NCI-H1694 treated with DMSO at 0.1 percent for 48 hours (cell line): Measurements from ENCODE around the gene TMX3.

Experiments used
- DNase-seq: peaks from one replicate; lab custom pipeline; 2025; lab: John Stamatoyannopoulos, UW

Gene TMX3

GRCh38 chr18:68713131-68713530 lies 1.8 kb downstream of the TMX3 start:
- DNase-seq: no peak

- no peak for DNase-seq
Measured at GRCh38 chr18:68707646-68708045, 7.3 kb downstream of the TMX3 start.

DNA sequence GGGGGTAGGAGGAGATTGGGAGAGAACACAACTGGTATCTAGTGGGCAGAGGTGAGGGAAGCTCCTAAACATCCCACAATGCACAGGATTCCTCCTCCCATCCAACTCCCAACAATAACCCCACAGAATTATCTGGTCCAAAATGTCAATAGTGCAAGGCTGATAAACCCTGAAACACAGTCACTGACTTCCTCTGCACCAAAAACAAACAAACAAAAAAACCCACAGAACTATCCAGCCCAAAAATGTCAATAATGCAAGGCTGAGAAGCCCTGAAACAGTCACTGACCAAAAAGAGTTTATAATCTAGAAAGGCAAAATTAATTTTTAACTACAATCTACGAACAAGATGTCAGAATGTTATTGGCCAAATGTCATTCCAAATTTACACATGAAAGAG lies 9.8 kb downstream of the TMX3 start:
- no peak for DNase-seq

DNA sequence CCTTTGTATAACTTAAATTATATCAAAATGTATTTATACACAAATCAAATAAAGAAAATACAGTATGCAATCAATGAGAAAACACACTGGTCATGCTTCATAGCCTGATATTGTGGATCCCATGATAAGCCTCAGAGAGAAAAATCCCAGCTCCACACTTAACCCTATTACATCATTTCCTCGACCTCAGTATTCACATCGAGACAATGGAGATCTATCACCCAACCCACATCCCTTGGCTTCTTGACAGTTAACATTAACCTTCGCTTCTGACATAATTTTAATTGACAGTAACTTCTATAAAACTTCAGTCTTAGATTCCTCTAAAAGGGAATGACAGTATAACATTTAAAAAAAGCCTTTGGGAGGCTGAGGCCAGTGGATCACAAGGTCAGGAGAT lies 11.6 kb downstream of the TMX3 start:
- DNase-seq: no peak

DNA sequence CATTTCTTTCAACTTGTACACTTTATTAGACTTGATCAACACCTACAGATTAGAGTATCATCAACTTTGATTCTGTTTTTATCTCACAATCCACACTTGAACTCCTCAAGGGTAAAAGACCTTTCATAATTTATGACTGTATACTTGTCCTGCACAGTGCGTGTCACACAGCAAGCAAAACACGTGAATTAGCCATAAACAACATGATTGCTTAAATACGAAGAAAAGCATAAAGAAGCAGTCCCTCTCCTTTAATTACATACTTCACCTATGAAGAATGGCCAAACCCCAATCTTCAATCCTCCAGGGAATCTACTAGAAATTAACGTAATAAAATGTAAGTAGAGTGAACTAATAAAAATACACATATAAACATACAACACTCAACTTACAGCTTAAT lies 13.6 kb downstream of the TMX3 start:
- DNase-seq: no peak

DNA sequence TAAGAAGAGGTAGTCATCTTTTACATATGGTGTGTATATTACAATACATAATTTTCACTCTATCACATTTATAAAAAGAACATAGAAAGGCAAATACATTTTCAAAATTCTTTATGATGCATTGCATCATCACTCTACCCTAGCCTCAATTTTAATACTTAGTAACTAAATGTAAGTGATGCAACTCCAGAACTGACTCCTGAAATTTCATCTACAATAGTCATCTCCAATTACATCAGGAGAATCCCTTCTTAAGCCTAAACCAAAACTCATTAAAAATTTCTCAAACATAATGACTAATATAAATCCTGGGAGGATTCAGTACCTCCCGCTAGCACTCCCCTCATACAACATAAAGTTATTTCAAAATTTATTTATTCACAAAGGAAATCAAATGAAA lies 15.9 kb downstream of the TMX3 start:
- no peak for DNase-seq

- DNase-seq: no peak
Measured at GRCh38 chr18:68696937-68697336, 18.0 kb downstream of the TMX3 start.

DNA sequence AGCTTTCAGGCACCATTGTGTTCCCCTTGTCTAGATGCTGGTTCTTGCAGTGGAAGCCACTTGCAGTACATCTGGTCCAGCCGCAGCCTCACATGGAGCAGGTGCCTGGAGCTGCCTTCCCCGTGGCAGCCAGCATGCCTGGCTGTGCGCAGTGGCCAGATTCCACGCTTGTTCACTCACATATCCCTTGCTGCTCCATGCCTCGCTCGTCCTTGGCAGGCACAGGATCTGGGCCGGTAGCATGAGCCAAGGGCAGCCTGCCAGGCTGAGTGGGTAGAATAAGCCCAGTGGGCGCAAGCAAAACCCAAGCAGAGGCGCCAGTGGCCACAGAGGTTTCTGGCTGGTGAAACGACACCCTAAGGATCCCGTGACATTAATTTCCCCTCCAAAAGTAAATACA lies 20.6 kb downstream of the TMX3 start:
- DNase-seq: no peak

- DNase-seq: no peak
Measured at GRCh38 chr18:68693091-68693815, 21.7 kb downstream of the TMX3 start.

DNA sequence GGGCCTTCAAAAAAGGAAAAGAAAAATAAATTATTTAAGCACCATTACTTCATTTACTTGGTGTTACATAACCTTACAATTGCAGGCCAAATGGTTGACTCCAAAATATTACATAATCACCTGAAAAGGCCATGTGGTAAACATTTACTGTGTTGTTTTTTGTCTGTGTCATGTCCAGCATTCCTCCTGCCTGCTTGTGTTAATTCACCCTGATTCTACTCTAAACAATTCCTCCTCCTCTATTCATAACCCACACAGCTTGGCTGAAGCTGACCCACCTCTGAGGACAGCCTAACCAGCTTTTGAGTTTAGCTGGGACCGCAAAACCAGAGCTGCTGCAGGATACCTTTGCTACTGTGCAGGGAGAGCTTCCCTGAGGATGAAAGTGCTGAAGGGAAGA lies 35.4 kb downstream of the TMX3 start:
- no peak for DNase-seq

- no peak for DNase-seq
Measured at GRCh38 chr18:68676913-68677312, 38.0 kb downstream of the TMX3 start.

- DNase-seq: no peak
Measured at GRCh38 chr18:68667121-68667520, 47.8 kb downstream of the TMX3 start.

DNA sequence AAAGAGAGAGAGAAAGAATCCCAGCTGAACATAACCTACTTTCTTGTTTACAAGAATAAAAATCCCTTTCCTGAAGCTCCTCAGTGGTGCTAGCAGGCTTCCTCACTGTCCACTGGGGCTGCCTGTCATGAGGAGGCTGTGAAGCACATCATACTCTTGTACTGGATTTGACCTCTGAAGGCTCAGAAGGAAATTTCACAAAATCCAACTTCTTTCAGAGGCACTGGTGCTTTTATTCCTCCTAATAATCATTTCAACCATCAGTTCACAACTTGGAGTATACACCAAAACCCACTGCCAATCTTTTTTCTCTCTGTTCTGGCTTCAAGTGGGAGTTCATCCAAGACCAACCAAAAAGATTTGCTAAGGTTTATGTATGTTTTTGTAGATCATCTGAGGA lies 48.5 kb downstream of the TMX3 start:
- no peak for DNase-seq

DNA sequence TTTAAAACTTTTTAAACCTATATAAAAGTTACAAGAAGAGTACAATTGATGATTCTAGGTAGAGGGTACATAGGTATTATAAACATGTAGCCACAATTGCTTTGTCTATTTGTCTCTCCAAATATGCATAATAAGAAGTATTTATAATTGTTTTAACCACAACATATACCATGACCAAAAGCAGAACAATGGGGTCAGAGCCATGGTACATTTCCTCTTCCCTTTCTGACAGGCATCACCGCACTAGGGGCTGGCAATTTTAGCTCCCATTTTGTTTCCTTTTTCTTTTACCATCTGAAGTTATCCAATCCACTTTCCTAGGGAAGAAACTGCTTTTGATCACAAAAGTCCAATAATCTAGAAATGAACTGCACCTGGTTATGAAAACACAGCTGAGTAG lies 49.3 kb downstream of the TMX3 start:
- DNase-seq: no peak

DNA sequence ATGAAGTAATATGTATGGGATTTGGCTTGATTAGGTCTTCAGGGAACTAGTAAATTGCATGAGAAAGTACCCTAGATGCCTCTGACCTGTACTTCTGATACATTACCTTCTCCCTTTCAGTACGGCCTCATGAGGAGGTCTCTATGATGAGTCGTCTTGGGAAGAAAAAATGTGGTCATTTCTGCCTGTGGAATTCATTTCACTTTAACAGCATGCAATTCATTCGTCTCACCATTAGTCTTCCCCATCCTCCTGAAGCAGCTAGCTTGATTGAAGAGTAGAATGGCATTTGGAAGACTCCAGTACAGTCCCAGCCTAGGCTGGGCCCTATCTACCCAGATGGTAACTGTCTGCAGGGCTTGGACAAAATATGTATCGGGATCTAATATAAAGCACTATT lies 52.2 kb downstream of the TMX3 start:
- no peak for DNase-seq

DNA sequence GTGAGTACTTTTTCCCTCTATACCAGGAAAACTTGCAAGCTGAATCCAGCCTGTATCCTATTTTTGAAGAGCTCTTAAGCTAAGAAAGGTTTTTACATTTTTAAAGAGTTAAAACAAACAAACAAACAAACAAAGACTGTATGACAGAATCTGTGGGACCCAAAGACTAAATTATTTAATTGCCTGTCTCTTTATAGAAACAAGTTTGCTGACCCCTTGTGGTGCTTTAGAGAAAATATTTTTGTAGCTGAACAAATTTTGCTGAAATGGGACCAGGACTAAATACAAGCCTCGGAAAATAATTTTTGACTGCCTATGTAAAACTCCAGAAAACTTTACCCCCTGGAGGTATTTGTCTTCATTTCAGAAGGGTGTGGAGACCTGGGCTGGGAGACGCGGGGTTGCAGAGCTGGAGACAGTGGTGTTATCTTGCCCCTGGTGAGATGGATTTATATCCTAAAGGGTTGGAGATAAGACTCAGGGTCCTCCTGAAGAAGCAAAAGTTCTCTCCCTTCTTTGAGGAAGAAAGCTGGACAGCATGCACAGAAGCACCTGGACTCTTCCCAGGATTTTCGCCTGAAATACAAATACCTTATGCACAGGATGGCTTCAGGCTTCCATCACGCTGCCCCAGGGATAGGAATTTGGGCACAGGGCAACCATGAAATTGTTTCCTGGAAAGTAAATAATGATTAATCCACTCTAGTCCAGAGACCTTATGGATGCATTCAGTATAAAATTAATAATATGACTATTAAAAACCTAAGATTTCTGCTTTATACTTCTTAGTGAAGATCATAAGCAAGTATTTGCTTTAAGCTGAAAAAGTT lies 54.3 kb downstream of the TMX3 start:
- DNase-seq: peak; percentile 53

GRCh38 chr18:68648191-68648590 lies 66.7 kb downstream of the TMX3 start:
- DNase-seq: no peak

- DNase-seq: no peak
Measured at GRCh38 chr18:68642003-68642402, 72.9 kb downstream of the TMX3 start.

DNA sequence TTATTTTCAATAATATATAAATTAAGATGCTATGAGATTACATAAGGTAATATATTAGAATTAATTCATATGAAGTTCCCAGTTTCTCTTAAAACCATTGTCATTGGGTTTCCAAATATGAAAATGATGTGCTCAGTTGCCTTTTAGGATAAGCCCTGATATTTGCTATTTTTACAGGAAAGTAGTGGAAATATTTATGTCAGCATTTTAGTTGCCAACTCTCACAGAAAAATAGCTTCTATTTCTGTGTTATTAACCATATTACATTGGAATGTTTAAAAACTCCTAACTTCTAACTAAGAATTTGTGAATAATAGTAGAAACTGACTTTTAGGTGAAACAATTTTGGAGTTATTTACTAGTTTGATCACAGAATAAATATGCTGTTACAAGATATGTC lies 74.0 kb downstream of the TMX3 start:
- no peak for DNase-seq

- no peak for DNase-seq
Measured at GRCh38 chr18:68638613-68639012, 76.3 kb downstream of the TMX3 start.

GRCh38 chr18:68627812-68628211 lies 87.1 kb downstream of the TMX3 start:
- DNase-seq: no peak
